ENCODE results near the gene PPP2R5A. TPM values are rescaled to one million over a fixed set of nuclear protein-coding genes. Genes with fewer than 3 reads are reported as not detected.

PPP2R5A gene
- 19.3 and 30.8 TPM in 2 replicates for total RNA-seq

DNA sequence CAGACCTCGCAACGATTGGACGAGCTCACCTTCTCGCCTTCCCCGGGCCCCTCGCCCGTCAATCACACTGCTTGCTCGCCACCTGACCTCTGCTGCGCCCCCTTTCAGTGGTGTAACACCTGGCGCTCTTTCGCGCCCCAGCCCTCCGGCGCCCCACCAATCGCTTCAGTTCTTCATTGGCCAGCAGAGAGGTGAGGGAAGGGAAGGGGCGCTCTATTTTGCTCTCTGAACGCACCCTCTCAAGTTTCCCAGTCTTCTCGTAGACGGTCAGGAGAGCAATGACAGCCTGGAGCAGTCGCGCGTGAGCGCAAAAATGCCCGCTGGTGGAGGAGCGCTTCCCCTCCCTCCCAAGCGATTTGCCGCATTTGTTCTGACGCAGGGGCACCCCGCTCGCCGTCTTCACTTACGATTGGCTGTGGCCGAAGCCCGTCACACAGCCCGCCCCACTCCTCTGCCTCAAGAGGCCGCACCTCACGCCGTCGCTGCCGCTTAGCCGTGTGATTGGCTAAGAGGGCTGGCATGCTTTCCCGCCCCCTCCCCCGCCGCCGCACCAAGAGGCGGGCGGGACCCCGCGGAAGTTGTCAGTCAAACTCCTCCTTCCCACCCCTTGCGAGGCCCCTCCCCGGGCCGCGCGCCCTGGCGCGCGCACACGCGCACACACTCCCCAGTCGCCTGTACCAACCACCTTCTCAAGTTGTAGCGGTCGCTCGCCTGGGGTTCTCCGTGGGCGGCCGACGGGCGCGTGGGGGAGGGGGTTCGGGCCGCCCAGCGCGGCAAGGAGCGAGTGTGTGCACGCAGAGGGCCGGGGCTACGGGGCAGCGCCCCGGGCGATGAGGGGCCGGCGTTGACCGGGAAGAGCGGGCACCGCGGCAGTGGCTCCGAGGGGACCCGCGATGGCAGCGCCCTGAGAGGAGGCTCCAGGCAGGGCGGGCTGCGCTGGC is at the start of gene PPP2R5A:
Gene PPP2R5A (plus strand): TSS at position 667 of the 941 bp plus-strand sequence. CDS start 701 bp downstream, outside the sequence.

Other genes with a start within 250 kb of the PPP2R5A start
- gene INTS7, start 249.9 kb upstream of the PPP2R5A start, total RNA-seq: 9.0 and 12.5 TPM in 2 replicates
- gene DTL, start 249.7 kb upstream of the PPP2R5A start, total RNA-seq: 4.9 and 8.7 TPM in 2 replicates
- gene PACC1, start 129.5 kb downstream of the PPP2R5A start, total RNA-seq: 13.0 and 15.1 TPM in 2 replicates
- 12.8 and 23.1 TPM in 2 replicates for gene NENF, start 147.5 kb downstream of the PPP2R5A start, total RNA-seq

Measured in endothelial cell of coronary artery (primary cell).